CD14-positive monocyte (primary cell): ENCODE results near the gene SLC38A2. TPM values are rescaled to one million over a fixed set of nuclear protein-coding genes. Genes with fewer than 3 reads are reported as not detected.

Experiments
- DNase-seq, 3 donors: peaks; one replicate each; pipeline ENCODE4 v3.0.0-alpha.2; 2011 to 2022
- H2AFZ ChIP-seq: 2 replicates; pipeline ENCODE4 v1.6.0; 2012; ENCODE audit warnings: mild to moderate bottlenecking, low read depth, low read length, inconsistent platforms; ENCODE audit not compliant: insufficient read depth, poor library complexity, severe bottlenecking
- H3K27ac ChIP-seq, 2 donors: 1 replicate in 1 of 2; 2 replicates in 1 of 2; pipeline ENCODE4 v1.5.1; 2012 to 2013; ENCODE audit warnings: low read length in 2 of 2, control low read depth in 1 of 2, inconsistent platforms in 1 of 2, low read depth in 1 of 2, mild to moderate bottlenecking in 1 of 2
- H3K27me3 ChIP-seq, 2 donors: one replicate each; pipeline versions ENCODE4 v1.6.0 to v1.6.1; 2011 to 2013; ENCODE audit warnings: low read length in 2 of 2; ENCODE audit not compliant: control insufficient read depth in 2 of 2, insufficient read depth in 2 of 2
- H3K36me3 ChIP-seq, 2 donors: replicated peaks in 1 of 2; 1 replicate in 1 of 2; 2 replicates in 1 of 2; pipeline versions ENCODE4 v1.5.1 to v1.6.1; 2012 to 2013; ENCODE audit warnings: low read length in 2 of 2, control low read depth in 1 of 2, inconsistent platforms in 1 of 2, mild to moderate bottlenecking in 1 of 2; ENCODE audit not compliant: insufficient read depth in 2 of 2, control insufficient read depth in 1 of 2
- H3K4me1 ChIP-seq, 2 donors: 1 replicate in 1 of 2; 2 replicates in 1 of 2; pipeline versions ENCODE4 v1.5.1 to v1.6.1; 2012 to 2013; ENCODE audit warnings: low read length in 2 of 2, control low read depth in 1 of 2, inconsistent platforms in 1 of 2, mild to moderate bottlenecking in 1 of 2, moderate library complexity in 1 of 2; ENCODE audit not compliant: insufficient read depth in 2 of 2, control insufficient read depth in 1 of 2
- H3K4me2 ChIP-seq: replicated peaks from 2 replicates; pipeline ENCODE3; 2012; ENCODE audit warnings: low read length, moderate library complexity, mild to moderate bottlenecking; ENCODE audit not compliant: poor library complexity, severe bottlenecking; ENCODE audit errors: extremely low read depth
- H3K4me3 ChIP-seq, 3 experiments: fragments of 200-600 bp in 1 of 3; sonication (generic) in 1 of 3; replicated peaks in 1 of 3; 1 replicate in 2 of 3; 2 replicates in 1 of 3; pipeline ENCODE4 v1.5.1; 2011 to 2013; ENCODE audit warnings: low read length in 3 of 3, mild to moderate bottlenecking in 3 of 3, control low read depth in 2 of 3, low read depth in 2 of 3, inconsistent platforms in 1 of 3, moderate library complexity in 1 of 3
- H3K79me2 ChIP-seq: 2 replicates; pipeline ENCODE4 v1.6.0; 2012; ENCODE audit warnings: mild to moderate bottlenecking, control low read depth, inconsistent platforms, low read length, moderate library complexity; ENCODE audit not compliant: insufficient read depth
- H3K9ac ChIP-seq: 2 replicates; pipeline ENCODE4 v1.6.0; 2017; ENCODE audit warnings: low read length, mild to moderate bottlenecking; ENCODE audit not compliant: insufficient read depth, poor library complexity, severe bottlenecking
- H3K9me3 ChIP-seq, 2 donors: replicated peaks in 1 of 2; 1 replicate in 1 of 2; 2 replicates in 1 of 2; pipeline versions ENCODE4 v1.5.1 to v1.6.1; 2012 to 2013; ENCODE audit warnings: low read length in 2 of 2, control low read depth in 1 of 2; ENCODE audit not compliant: control insufficient read depth in 1 of 2, insufficient read depth in 1 of 2
- H4K20me1 ChIP-seq: 2 replicates; pipeline ENCODE4 v1.6.0; 2012; ENCODE audit warnings: mild to moderate bottlenecking, low read length, control low read depth, moderate library complexity; ENCODE audit not compliant: insufficient read depth
- H3K27ac Mint-ChIP-seq, 7 donors: one replicate each; pipeline ENCODE4 v1.8.0; 2020; ENCODE audit warnings: mild to moderate bottlenecking in 7 of 7, mixed read lengths in 7 of 7, moderate library complexity in 6 of 7, inconsistent platforms in 2 of 7
- H3K27me3 Mint-ChIP-seq, 3 donors: one replicate each; pipeline ENCODE4 v1.8.0; 2021 to 2022; ENCODE audit warnings: low read depth in 3 of 3, mild to moderate bottlenecking in 3 of 3, mixed read lengths in 3 of 3, moderate library complexity in 3 of 3, inconsistent platforms in 1 of 3
- H3K36me3 Mint-ChIP-seq, 2 donors: one replicate each; pipeline ENCODE4 v1.8.0; 2020; ENCODE audit warnings: mixed read lengths in 2 of 2, inconsistent platforms in 1 of 2, mild to moderate bottlenecking in 1 of 2
- H3K4me1 Mint-ChIP-seq: one replicate; pipeline ENCODE4 v1.8.0; 2020; ENCODE audit warnings: mild to moderate bottlenecking, mixed read lengths
- H3K4me3 Mint-ChIP-seq, 2 donors: one replicate each; pipeline ENCODE4 v1.8.0; 2020; ENCODE audit warnings: mild to moderate bottlenecking in 2 of 2, mixed read lengths in 2 of 2, moderate library complexity in 1 of 2
- H3K9me3 Mint-ChIP-seq, 7 donors: one replicate each; pipeline ENCODE4 v1.8.0; 2020 to 2022; ENCODE audit warnings: mixed read lengths in 7 of 7, mild to moderate bottlenecking in 6 of 7, moderate library complexity in 6 of 7, inconsistent platforms in 2 of 7
- WGBS: methylation state at CpG from one replicate; pipeline ENCODE4 v1.1.5; 2013; ENCODE audit warnings: missing lambda C conversion rate; ENCODE audit not compliant: insufficient coverage; 5-methylcytosine and 5-hydroxymethylcytosine counted together
- intact Hi-C, 2 donors: fragments of 100-400 bp; cut with micrococcal nuclease; formaldehyde crosslinking; loops; one replicate each; pipeline versions ENCODE4 v1.15.0 to v1.15.1; 2023
- polyA plus RNA-seq, 3 donors: library from polyadenylated mRNA; depleted of rRNA in 1 of 3; unstranded in 2 of 3; stranded (reverse) in 1 of 3; fragments of 300-500 nt in 2 of 3; fragments of >200 nt in 1 of 3; fragmentation: Illumina TruSeq in 2 of 3; gene quantifications; 1 replicate in 2 of 3; 2 replicates in 1 of 3; pipeline ENCODE4 v1.2.3, GENCODE V29; 2012 to 2021
- TF ChIP-seq, protein P1 (sequence below): fragments of 200-600 bp; IDR thresholded peaks from one replicate; pipeline ENCODE4 v1.8.0; 2022; ENCODE audit warnings: antibody characterized with exemption, mild to moderate bottlenecking

Gene SLC38A2
- polyA plus RNA-seq, 3 donors, result 33.8 to 116 (median 48.7) TPM

DNA sequence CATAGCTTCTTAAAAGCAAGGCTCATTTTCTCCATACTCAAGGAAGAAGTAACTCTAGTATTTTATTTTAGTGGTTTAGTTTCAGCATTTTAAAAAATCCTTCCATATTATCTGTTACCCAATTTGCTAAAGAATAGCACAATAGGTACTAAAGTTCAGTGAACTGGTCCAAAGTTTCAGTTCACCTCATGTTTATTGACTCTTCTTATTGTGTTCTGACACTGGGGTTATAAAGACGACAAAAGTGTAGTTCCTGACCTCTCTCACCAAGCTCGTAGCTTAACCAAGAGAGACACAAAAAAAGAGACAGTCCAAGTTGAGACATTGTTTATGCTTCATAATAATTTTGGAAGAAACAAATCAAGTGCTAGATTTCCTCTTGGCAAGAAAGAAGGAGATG, 40.8 kb upstream of the SLC38A2 start:
- Mint-ChIP-seq H3K4me3 (no peak overlapping the region), H3K27ac (no peak overlapping the region), H3K36me3 (peaks cover 0 to 1% of the 10 kb centered on the region in 2 donors), H3K27me3 (peaks cover 0 to 2% (median 0%) of the 10 kb centered on the region in 3 donors), H3K4me1 (no peaks in the 10 kb centered on the region), H3K9me3 (peaks cover 0 to 2% (median 0%) of the 10 kb centered on the region in 7 donors)
- H3K9ac ChIP-seq, result no peak overlapping the region
- no peak for DNase-seq
- intact Hi-C loops, result no loop called here
- H2AFZ ChIP-seq, result no peak overlapping the region
- H3K79me2 ChIP-seq, result no peaks in the 10 kb centered on the region
- no peak overlapping the region for H3K4me2 ChIP-seq
- WGBS, result 100% methylated on average over 1 of the region's 2 CpGs
- H3K27ac ChIP-seq, result no peak overlapping the region
- H3K4me1 ChIP-seq, result no peaks in the 10 kb centered on the region
- no peaks in the 10 kb centered on the region for H3K9me3 ChIP-seq
- TF ChIP-seq, protein P1, sequence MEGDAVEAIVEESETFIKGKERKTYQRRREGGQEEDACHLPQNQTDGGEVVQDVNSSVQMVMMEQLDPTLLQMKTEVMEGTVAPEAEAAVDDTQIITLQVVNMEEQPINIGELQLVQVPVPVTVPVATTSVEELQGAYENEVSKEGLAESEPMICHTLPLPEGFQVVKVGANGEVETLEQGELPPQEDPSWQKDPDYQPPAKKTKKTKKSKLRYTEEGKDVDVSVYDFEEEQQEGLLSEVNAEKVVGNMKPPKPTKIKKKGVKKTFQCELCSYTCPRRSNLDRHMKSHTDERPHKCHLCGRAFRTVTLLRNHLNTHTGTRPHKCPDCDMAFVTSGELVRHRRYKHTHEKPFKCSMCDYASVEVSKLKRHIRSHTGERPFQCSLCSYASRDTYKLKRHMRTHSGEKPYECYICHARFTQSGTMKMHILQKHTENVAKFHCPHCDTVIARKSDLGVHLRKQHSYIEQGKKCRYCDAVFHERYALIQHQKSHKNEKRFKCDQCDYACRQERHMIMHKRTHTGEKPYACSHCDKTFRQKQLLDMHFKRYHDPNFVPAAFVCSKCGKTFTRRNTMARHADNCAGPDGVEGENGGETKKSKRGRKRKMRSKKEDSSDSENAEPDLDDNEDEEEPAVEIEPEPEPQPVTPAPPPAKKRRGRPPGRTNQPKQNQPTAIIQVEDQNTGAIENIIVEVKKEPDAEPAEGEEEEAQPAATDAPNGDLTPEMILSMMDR, result no peak
- no peaks in the 10 kb centered on the region for H3K36me3 ChIP-seq
- no peaks in the 10 kb centered on the region for H3K27me3 ChIP-seq
- no peak overlapping the region for H3K4me3 ChIP-seq
- no peaks in the 10 kb centered on the region for H4K20me1 ChIP-seq

DNA sequence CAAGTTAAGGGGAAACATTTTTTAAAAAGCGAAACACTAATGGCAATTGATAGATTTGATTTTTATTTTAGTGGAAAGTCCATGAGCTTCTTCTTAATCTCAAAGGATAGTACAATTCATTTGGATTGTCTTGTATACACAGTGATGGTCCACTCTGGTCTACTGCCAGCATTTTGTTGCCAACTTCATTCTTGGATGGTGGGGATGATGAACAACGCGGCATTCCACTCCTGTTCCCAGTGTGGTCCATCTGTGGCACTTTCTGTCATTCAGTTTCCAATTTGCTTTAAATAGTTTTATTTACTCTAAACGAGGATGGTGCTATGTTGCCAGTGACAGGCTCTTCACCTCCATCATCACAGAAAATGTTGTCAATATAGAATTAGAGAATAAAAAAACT, 40.3 kb upstream of the SLC38A2 start:
- Histone ChIP-seq H2AFZ (no peak overlapping the region), H3K27me3 (no peaks in the 10 kb centered on the region), H3K27ac (no peak overlapping the region), H3K36me3 (no peaks in the 10 kb centered on the region), H3K9me3 (no peaks in the 10 kb centered on the region), H4K20me1 (no peaks in the 10 kb centered on the region), H3K9ac (no peak overlapping the region), H3K4me1 (no peaks in the 10 kb centered on the region), H3K4me3 (no peak overlapping the region), H3K4me2 (no peak overlapping the region), H3K79me2 (no peaks in the 10 kb centered on the region)
- Mint-ChIP-seq H3K4me3 (no peak overlapping the region), H3K4me1 (no peaks in the 10 kb centered on the region), H3K27me3 (peaks cover 0 to 2% (median 0%) of the 10 kb centered on the region in 3 donors), H3K36me3 (peaks cover 0 to 1% of the 10 kb centered on the region in 2 donors), H3K9me3 (peaks cover 0 to 2% (median 0%) of the 10 kb centered on the region in 7 donors), H3K27ac (no peak overlapping the region)
- no CpG with 5 or more reads among the region's 4 CpGs for WGBS
- intact Hi-C loops, result no loop called here
- DNase-seq, result no peak
- TF ChIP-seq, protein P1, result no peak
